ES-I3 (cell line): ENCODE measurements around the gene COL4A4.
"Not testable (repeated sequence)": the region's sequence is repeated elsewhere in the genome, so short reads cannot be mapped to it uniquely, and the experiment has no call there.

Experiments
- H3K36me3 ChIP-seq: 2 replicates; pipeline ENCODE4 v1.6.1; 2013; ENCODE audit warnings: mild to moderate bottlenecking, low read length, control low read depth, moderate library complexity; ENCODE audit not compliant: insufficient read depth
- H3K4me1 ChIP-seq: 2 replicates; pipeline ENCODE4 v1.6.1; 2013; ENCODE audit warnings: mild to moderate bottlenecking, control low read depth, low read length; ENCODE audit not compliant: insufficient read depth
- H3K9ac ChIP-seq: 2 replicates; pipeline ENCODE4 v1.6.1; 2013; ENCODE audit warnings: low read depth, mild to moderate bottlenecking, low read length, moderate library complexity
- H3K9me3 ChIP-seq: 2 replicates; pipeline ENCODE4 v1.6.1; 2013; ENCODE audit warnings: mild to moderate bottlenecking, low read length, moderate library complexity; ENCODE audit not compliant: control insufficient read depth, insufficient read depth

Gene COL4A4

GRCh38 chr2:227117027-227117426 lies 47.0 kb downstream of the COL4A4 start:
- Histone ChIP-seq H3K9ac (no peak overlapping the region), H3K9me3 (no peaks in the 10 kb centered on the region), H3K36me3 (no peaks in the 10 kb centered on the region), H3K4me1 (no peaks in the 10 kb centered on the region)

GRCh38 chr2:227115761-227116160 lies 48.2 kb downstream of the COL4A4 start:
- no peak overlapping the region for H3K9ac ChIP-seq
- H3K36me3 ChIP-seq: no peaks in the 10 kb centered on the region
- H3K9me3 ChIP-seq: no peaks in the 10 kb centered on the region
- no peaks in the 10 kb centered on the region for H3K4me1 ChIP-seq

DNA sequence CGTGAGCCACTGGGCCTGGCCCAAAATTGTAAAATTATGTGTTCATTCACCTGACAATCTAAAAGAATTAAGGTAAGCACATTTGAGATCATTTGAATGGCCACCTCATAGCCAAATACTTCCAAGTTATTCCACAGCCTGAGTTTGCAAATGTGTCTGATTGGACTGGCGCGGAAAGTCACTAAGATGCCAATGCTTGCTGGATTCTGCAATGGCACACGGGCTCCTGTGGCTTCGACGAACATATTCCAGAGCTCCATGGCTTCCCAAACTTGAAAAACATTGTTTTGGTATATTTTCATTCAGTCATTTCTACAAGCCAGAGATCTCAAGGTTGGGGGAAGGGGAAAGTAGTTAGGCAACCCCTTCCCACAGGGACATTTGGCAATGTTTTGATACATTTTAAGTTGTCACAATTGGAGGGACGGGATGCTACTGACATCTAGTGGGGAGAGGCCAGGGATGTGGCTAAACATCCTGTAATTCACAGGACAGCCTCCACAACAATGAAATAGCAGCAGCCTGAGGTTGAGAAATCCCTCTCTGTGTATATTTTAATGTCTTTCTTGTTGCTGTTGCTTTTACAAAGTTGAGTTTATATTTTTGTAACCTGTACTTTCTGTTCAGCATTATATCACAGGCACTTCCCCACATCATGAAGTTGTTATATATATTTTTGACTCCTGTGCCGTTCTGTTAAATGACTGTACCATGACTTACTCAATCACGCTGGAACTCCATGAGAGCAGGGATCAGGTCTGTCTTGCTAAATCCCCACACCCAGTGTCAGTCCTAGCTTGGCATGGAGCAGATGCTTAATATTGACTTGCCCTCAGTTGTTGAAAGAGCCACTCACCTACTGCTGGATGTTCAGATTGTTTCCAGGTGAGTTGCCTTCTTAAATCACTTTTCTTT lies 56.9 kb downstream of the COL4A4 start:
- no peaks in the 10 kb centered on the region for H3K4me1 ChIP-seq
- H3K9ac ChIP-seq: no peak overlapping the region
- H3K9me3 ChIP-seq: no peaks in the 10 kb centered on the region
- H3K36me3 ChIP-seq: no peaks in the 10 kb centered on the region

DNA sequence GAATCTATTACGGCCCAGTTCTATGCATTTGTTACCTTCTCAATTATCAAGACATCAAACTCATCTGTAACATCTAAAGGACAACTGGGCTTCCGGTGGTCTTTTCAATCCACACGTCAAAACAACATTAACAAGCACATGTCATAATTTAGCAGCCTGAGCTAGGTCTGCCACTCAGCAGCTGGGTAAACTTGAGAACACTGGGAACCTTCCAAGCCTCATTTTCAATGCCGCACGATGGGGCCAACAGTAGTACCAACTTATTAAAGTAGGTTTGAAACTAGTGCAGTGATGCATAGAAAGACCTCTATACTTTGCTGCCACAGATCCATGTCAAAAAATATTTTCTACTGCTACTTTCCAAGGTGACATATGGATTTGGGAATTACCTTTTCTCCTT lies 60.4 kb downstream of the COL4A4 start:
- H3K9me3 ChIP-seq: no peaks in the 10 kb centered on the region
- H3K4me1 ChIP-seq: no peaks in the 10 kb centered on the region
- H3K9ac ChIP-seq: no peak overlapping the region
- no peaks in the 10 kb centered on the region for H3K36me3 ChIP-seq

GRCh38 chr2:227099340-227099739 lies 64.7 kb downstream of the COL4A4 start:
- Histone ChIP-seq H3K4me1 (no peaks in the 10 kb centered on the region), H3K9ac (no peak overlapping the region), H3K9me3 (no peaks in the 10 kb centered on the region), H3K36me3 (no peaks in the 10 kb centered on the region)

DNA sequence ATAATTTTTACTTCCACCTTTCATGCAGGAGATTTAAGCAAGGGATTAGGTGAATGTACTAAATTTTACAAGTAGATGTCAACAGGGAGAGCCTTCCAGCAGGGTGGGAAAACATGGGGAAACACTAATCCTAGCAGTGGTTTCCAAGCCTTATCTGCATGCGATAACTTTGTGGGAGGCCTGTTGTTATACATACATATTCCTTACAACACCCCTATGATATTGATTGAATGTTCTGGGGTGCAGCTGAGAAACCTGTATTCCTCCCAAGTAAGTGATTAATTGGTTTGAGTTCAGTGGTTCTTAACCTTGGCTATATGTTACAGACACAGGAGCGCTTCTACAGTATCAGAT lies 65.9 kb downstream of the COL4A4 start:
- H3K9ac ChIP-seq: no peak overlapping the region
- no peaks in the 10 kb centered on the region for H3K36me3 ChIP-seq
- H3K4me1 ChIP-seq: no peaks in the 10 kb centered on the region
- H3K9me3 ChIP-seq: no peaks in the 10 kb centered on the region

DNA sequence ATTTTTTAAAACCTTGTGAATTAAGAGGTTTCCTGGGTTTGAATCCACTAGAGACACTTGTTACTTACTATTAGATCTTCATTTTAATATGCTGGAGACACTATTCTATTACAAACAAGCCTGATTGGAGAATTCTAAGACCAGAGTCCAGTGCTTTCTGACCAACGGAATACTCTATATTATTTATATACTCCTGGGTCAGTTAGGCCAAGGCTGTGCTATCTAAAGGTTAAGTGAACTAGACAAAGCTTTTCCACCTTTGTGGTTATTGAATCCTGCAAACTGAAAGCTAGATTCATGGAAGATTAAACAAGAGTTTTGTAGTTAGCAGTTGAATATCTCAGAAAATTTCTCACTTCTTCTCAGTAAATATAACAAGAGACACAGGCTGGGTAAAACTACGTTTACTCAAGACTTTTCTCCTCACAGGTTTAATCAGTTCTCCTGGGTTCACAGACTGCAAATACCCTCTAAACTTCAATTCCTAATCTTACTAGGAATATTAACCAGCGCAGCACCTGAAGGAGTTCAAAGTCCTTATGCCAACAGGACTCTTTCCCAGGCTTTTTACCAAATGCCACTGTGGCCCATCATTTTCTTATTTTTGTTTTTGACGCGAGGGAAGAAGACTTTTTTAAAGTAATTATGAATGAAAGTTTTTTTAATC lies 66.4 kb downstream of the COL4A4 start:
- Histone ChIP-seq H3K9me3 (no peaks in the 10 kb centered on the region), H3K4me1 (no peaks in the 10 kb centered on the region), H3K36me3 (no peaks in the 10 kb centered on the region), H3K9ac (no peak overlapping the region)

GRCh38 chr2:227095346-227095745 lies 68.7 kb downstream of the COL4A4 start:
- no peaks in the 10 kb centered on the region for H3K9me3 ChIP-seq
- H3K36me3 ChIP-seq: no peaks in the 10 kb centered on the region
- no peaks in the 10 kb centered on the region for H3K4me1 ChIP-seq
- H3K9ac ChIP-seq: no peak overlapping the region

DNA sequence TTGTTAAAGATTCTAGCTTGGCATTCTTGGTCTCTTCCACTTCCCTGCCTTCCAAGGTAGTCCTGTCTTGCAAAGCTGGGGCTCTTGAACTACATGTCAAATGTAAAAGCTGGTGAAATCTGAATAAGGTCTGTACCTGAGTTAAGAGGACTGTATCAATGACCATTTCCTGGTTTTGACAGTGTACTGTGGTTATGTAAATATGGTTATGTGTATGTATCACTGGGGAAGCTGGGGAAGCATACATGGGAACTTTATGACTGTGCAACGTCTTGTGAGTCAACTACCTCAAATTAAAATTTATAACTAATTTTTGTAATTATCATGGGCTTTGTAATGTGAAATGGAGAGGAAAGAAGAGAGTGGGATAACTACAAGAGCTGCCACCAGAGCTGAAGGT lies 81.7 kb downstream of the COL4A4 start:
- H3K36me3 ChIP-seq: no peaks in the 10 kb centered on the region
- H3K9ac ChIP-seq: no peak overlapping the region
- no peaks in the 10 kb centered on the region for H3K4me1 ChIP-seq
- H3K9me3 ChIP-seq: no peaks in the 10 kb centered on the region

DNA sequence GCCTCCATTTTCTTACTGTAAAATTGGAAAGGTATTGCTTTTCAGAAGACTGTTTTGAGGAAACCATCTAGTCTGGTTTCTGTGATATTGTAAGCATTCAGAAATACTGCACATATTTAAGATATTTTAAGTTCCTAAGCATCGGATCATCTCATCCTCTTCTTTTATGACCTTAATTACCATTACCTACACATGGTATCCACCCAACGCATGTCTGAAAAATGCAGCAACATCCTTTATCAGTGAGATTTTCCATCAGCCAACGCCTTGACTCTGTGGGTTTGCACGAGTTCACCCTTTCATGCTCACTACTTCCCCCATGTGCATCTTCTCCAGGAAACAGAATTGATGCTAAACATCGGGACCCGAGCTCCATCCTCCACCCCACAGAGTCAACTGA lies 84.3 kb downstream of the COL4A4 start:
- Histone ChIP-seq H3K9ac (no peak overlapping the region), H3K4me1 (no peaks in the 10 kb centered on the region)

GRCh38 chr2:227065065-227065464 lies 98.9 kb downstream of the COL4A4 start:
- H3K9me3 ChIP-seq, H3K4me1 ChIP-seq, H3K36me3 ChIP-seq: not testable (repeated sequence)
- peak overlapping the region; percentile 66 for H3K9ac ChIP-seq

More for the DNA sequence above, 84.3 kb downstream of the COL4A4 start:
- Histone ChIP-seq H3K36me3 (no peaks in the 10 kb centered on the region), H3K9me3 (no peaks in the 10 kb centered on the region)

DNA sequence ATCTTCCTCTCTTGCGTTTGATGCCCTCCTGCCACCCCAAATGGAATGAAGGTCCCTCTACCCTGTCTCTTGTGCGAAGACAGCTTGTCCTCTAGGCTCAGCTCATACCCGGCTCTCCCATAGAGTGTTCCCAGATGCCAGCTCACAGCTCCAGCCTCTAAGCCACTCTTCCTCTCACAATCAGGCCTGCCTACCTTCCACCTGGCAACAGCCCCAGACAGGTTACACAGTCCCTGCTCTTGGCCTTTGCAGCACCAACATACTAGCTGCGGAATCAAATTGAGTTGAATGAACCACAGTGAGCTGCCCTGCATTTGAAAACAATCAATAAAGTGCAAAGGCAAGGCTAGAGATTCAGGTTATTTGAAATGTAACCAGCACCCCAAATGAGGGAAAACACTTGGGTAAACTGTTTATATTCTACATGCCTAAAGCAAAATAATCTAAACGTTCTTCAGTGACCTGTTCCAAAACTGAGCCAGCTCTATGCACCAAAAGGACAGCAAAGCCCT lies 105.1 kb downstream of the COL4A4 start:
- no peak overlapping the region for H3K9ac ChIP-seq
- H3K36me3 ChIP-seq: no peaks in the 10 kb centered on the region
- no peaks in the 10 kb centered on the region for H3K9me3 ChIP-seq
- no peaks in the 10 kb centered on the region for H3K4me1 ChIP-seq

GRCh38 chr2:227057743-227058447 lies 106.1 kb downstream of the COL4A4 start:
- no peak overlapping the region for H3K9ac ChIP-seq
- H3K9me3 ChIP-seq: no peaks in the 10 kb centered on the region
- H3K36me3 ChIP-seq: no peaks in the 10 kb centered on the region
- H3K4me1 ChIP-seq: no peaks in the 10 kb centered on the region

DNA sequence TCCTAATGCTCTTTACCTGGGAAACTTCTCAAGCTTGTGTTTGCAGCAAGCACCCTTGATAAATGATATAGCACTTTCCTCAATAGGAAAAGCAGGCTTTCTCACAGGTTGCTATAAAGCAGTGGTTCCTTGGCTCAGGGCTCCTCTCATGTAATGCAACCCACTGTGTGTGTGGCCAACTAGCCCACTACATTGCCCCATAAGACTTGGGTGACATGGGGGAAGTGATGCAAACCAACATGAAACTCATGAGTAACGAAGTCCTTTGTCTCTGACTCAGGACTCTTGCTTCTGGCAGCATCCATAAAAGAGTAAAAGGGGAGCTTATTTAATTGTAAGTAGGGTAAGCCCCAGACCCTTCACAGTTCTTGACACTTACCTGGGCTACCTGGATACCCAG lies 106.9 kb downstream of the COL4A4 start:
- H3K36me3 ChIP-seq: no peaks in the 10 kb centered on the region
- H3K9me3 ChIP-seq: no peaks in the 10 kb centered on the region
- H3K4me1 ChIP-seq: no peaks in the 10 kb centered on the region
- H3K9ac ChIP-seq: no peak overlapping the region
